HepG2 (cell line): ENCODE data around the gene FKBP5. TPM values are rescaled to one million over a fixed set of nuclear protein-coding genes. Genes with fewer than 3 reads are reported as not detected.

Experiments used
- ATAC-seq: fragments of 200-7000 bp; cut with Tn5 transposase; 3 replicates; pipeline ENCODE4 v1.9.1; 2020; ENCODE audit warnings: mild to moderate bottlenecking, moderate library complexity
- BruUV-seq: library from RNA; stranded (reverse); fragments of 400-500 nt; replicated peaks from 2 replicates; lab custom pipeline; 2021; lab: Mats Ljungman, UMichigan
- CTCF ChIA-PET: fragments of 300-600 bp; formaldehyde crosslinking; extraction: SDS; loops from one replicate; lab custom pipeline; 2021; ENCODE audit warnings: low total read pairs, inconsistent platforms, low intra/inter-chr PET ratio; lab: Yijun Ruan, JAX
- POLR2A ChIA-PET: fragments of 350-600 bp; sonication (Branson Sonifier 250); formaldehyde crosslinking; loops from one replicate; lab custom pipeline; 2020; ENCODE audit warnings: antibody characterized with exemption, inconsistent platforms; lab: Yijun Ruan, JAX
- DNase-seq: peaks from one replicate; pipeline ENCODE4 v3.0.0-alpha.2; 2015; ENCODE audit warnings: low spot score
- FAIRE-seq: peaks from 3 replicates; lab custom pipeline; 2011; peaks lifted over from hg19 to GRCh38; lab: Jason Lieb, UNC
- H2AFZ ChIP-seq: one replicate; pipeline ENCODE4 v1.6.1; 2011; ENCODE audit warnings: low read length, inconsistent platforms
- H3K27ac ChIP-seq: fragments of 300-600 bp; 3 replicates; pipeline ENCODE4 v1.8.0; 2011; ENCODE audit warnings: mixed run types, mild to moderate bottlenecking, mixed read lengths, low read length, inconsistent platforms; ENCODE audit not compliant: insufficient read depth; ENCODE audit errors: extremely low read length
- H3K27me3 ChIP-seq, 2 experiments: fragments of 200-600 bp in 1 of 2; 2 replicates in 1 of 2; 3 replicates in 1 of 2; pipeline versions ENCODE4 v1.6.0 to v1.8.0; 2011; ENCODE audit warnings: low read length in 2 of 2, mild to moderate bottlenecking in 2 of 2, moderate library complexity in 2 of 2, inconsistent platforms in 1 of 2; ENCODE audit not compliant: insufficient read depth in 2 of 2, control insufficient read depth in 1 of 2
- H3K36me3 ChIP-seq, 2 experiments: fragments of 200-600 bp in 1 of 2; replicated peaks in 1 of 2; 2 replicates in 1 of 2; 3 replicates in 1 of 2; pipeline versions ENCODE4 v1.5.1 to v1.8.0; 2011; ENCODE audit warnings: low read length in 2 of 2, inconsistent platforms in 1 of 2; ENCODE audit not compliant: insufficient read depth in 2 of 2, control insufficient read depth in 1 of 2
- H3K4me1 ChIP-seq: 2 replicates; pipeline ENCODE4 v1.5.1; 2012; ENCODE audit warnings: low read length, inconsistent platforms; ENCODE audit not compliant: insufficient read depth
- H3K4me2 ChIP-seq: 2 replicates; pipeline ENCODE4 v1.6.0; 2011; ENCODE audit warnings: low read depth, low read length, inconsistent platforms
- H3K4me3 ChIP-seq, 3 experiments: fragments of 200-600 bp in 1 of 3; sonication (generic), shearing (Covaris generic) in 1 of 3; replicated peaks in 1 of 3; 2 replicates each; pipeline ENCODE4 v1.5.1; 2011 to 2016; ENCODE audit warnings: low read length in 3 of 3, inconsistent platforms in 2 of 3, low read depth in 2 of 3, mild to moderate bottlenecking in 2 of 3, control low read depth in 1 of 3, mixed read lengths in 1 of 3; ENCODE audit not compliant: insufficient read depth in 1 of 3
- H3K79me2 ChIP-seq: one replicate; pipeline ENCODE4 v1.6.1; 2011; ENCODE audit warnings: low read length, inconsistent platforms; ENCODE audit not compliant: insufficient read depth
- H3K9ac ChIP-seq: 2 replicates; pipeline ENCODE4 v1.6.0; 2011; ENCODE audit warnings: mild to moderate bottlenecking, low read depth, low read length, inconsistent platforms; ENCODE audit not compliant: insufficient read depth
- H3K9me3 ChIP-seq: 2 replicates; pipeline ENCODE4 v1.5.1; 2012; ENCODE audit warnings: mild to moderate bottlenecking, low read length
- H4K20me1 ChIP-seq: 2 replicates; pipeline ENCODE4 v1.6.0; 2011; ENCODE audit warnings: inconsistent platforms, mild to moderate bottlenecking, low read length, moderate library complexity; ENCODE audit not compliant: insufficient read depth
- ARNT ChIP-seq: fragments of 450-650 bp; IDR thresholded peaks from 2 replicates; pipeline ENCODE4 v1.6.1; 2017
- FOSL1 ChIP-seq: sonication (generic); formaldehyde crosslinking; IDR thresholded peaks from 2 replicates; pipeline ENCODE4 v1.9.0; 2021; ENCODE audit warnings: missing genetic modification reagents, borderline replicate concordance
- GZF1 ChIP-seq: sonication (generic); formaldehyde crosslinking; IDR thresholded peaks from 2 replicates; pipeline ENCODE4 v1.5.1; 2020; ENCODE audit warnings: mild to moderate bottlenecking, missing genetic modification reagents
- LBX2 ChIP-seq: sonication (generic); formaldehyde crosslinking; IDR thresholded peaks from 2 replicates; pipeline ENCODE4 v1.5.0; 2020; ENCODE audit warnings: missing genetic modification reagents, mild to moderate bottlenecking, borderline replicate concordance
- LRRFIP1 ChIP-seq: sonication (generic); formaldehyde crosslinking; conservative IDR thresholded peaks from 2 replicates; pipeline ENCODE4 v1.4.0; 2020; ENCODE audit warnings: missing genetic modification reagents
- MAZ ChIP-seq, 2 experiments: sonication (generic) in 1 of 2; formaldehyde crosslinking in 1 of 2; IDR thresholded peaks; 2 replicates each; pipeline versions ENCODE4 v1.5.0 to v1.6.1; 2012 to 2020; ENCODE audit warnings: low read depth in 2 of 2, mild to moderate bottlenecking in 2 of 2, borderline replicate concordance in 1 of 2, improper control_type of control experiment in 1 of 2, low read length in 1 of 2, missing genetic modification reagents in 1 of 2, moderate library complexity in 1 of 2
- PHF20 ChIP-seq: sonication (generic); formaldehyde crosslinking; IDR thresholded peaks from 2 replicates; pipeline ENCODE4 v1.5.0; 2020; ENCODE audit warnings: mild to moderate bottlenecking, missing genetic modification reagents
- RBM39 ChIP-seq: fragments of 200-400 bp; formaldehyde crosslinking; IDR thresholded peaks from one replicate; pipeline ENCODE4 v1.6.1; 2018; ENCODE audit warnings: antibody characterized with exemption, mild to moderate bottlenecking, low read depth, low read length; ENCODE audit not compliant: poor library complexity, severe bottlenecking
- RFX3 ChIP-seq: IDR thresholded peaks from 2 replicates; pipeline ENCODE4 v1.6.1; 2016; ENCODE audit warnings: missing biosample characterization, missing genetic modification reagents
- SP1 ChIP-seq, 2 experiments: fragments of 450-650 bp in 1 of 2; sonication (generic) in 1 of 2; formaldehyde crosslinking in 1 of 2; IDR thresholded peaks; 2 replicates each; pipeline versions ENCODE4 v1.4.0 to v1.6.1; 2016 to 2020; ENCODE audit warnings: missing genetic modification reagents in 1 of 2
- WIZ ChIP-seq: sonication (generic); formaldehyde crosslinking; IDR thresholded peaks from 2 replicates; pipeline ENCODE4 v1.5.1; 2020; ENCODE audit warnings: mild to moderate bottlenecking, missing genetic modification reagents
- ZBTB3 ChIP-seq: sonication (generic); formaldehyde crosslinking; IDR thresholded peaks from 2 replicates; pipeline ENCODE4 v1.4.0; 2020; ENCODE audit warnings: low read depth, mild to moderate bottlenecking, moderate library complexity, missing genetic modification reagents, borderline replicate concordance
- ZNF124 ChIP-seq: sonication (generic); formaldehyde crosslinking; IDR thresholded peaks from 2 replicates; pipeline ENCODE4 v1.4.0; 2020; ENCODE audit warnings: missing genetic modification reagents
- ZNF496 ChIP-seq: sonication (generic); formaldehyde crosslinking; IDR thresholded peaks from 2 replicates; pipeline ENCODE4 v1.8.1; 2023; ENCODE audit warnings: mild to moderate bottlenecking, moderate library complexity, missing genetic modification reagents; ENCODE audit not compliant: insufficient replicate concordance
- ZNF547 ChIP-seq: sonication (generic); formaldehyde crosslinking; IDR thresholded peaks from 2 replicates; pipeline ENCODE4 v1.5.1; 2020; ENCODE audit warnings: mild to moderate bottlenecking, missing genetic modification reagents
- ZNF724P ChIP-seq: sonication (generic); formaldehyde crosslinking; IDR thresholded peaks from 2 replicates; pipeline ENCODE4 v1.8.0; 2022; ENCODE audit warnings: missing genetic modification reagents, borderline replicate concordance
- ZNF776 ChIP-seq: sonication (generic); formaldehyde crosslinking; IDR thresholded peaks from 2 replicates; pipeline ENCODE4 v1.4.0; 2020; ENCODE audit warnings: mild to moderate bottlenecking, missing genetic modification reagents
- ZSCAN31 ChIP-seq: sonication (generic); formaldehyde crosslinking; IDR thresholded peaks from 2 replicates; pipeline ENCODE4 v1.5.0; 2020; ENCODE audit warnings: low read depth, mild to moderate bottlenecking, missing genetic modification reagents
- ZSCAN9 ChIP-seq: IDR thresholded peaks from 2 replicates; pipeline ENCODE4 v1.6.1; 2016; ENCODE audit warnings: borderline replicate concordance
- WGBS: methylation state at CpG from one replicate; pipeline ENCODE4 v1.1.6; 2017; ENCODE audit warnings: low lambda C conversion rate; 5-methylcytosine and 5-hydroxymethylcytosine counted together
- in situ Hi-C: cut with HindIII; loops from 2 replicates; pipeline ENCODE4 v1.10.0; 2017; ENCODE audit warnings: low pct_unique_long_range_greater_than_20kb; ENCODE audit not compliant: extremely low pct_ligation_motif_present
- intact Hi-C: fragments of 100-400 bp; cut with micrococcal nuclease; formaldehyde crosslinking; loops from one replicate; pipeline ENCODE4 v1.10.0; 2022; ENCODE audit not compliant: unreplicated experiment
- polyA plus RNA-seq, 8 experiments: library from polyadenylated mRNA; depleted of rRNA in 3 of 8; stranded (reverse) in 7 of 8; unstranded in 1 of 8; fragments of >200 nt; fragmentation: Illumina TruSeq in 4 of 8; extraction: Trizol in 4 of 8; gene quantifications; 2 replicates each; pipeline versions ENCODE4 v1.2.1 to v1.2.3, GENCODE V29; 2011 to 2016; ENCODE audit warnings: low read depth in 4 of 8, missing spikeins in 1 of 8, mixed read lengths in 1 of 8; ENCODE audit not compliant: insufficient read depth in 1 of 8
- total RNA-seq, 5 experiments: library from RNA; depleted of rRNA; stranded (reverse); fragments of >200 nt; fragmentation: Illumina TruSeq; extraction: Trizol; gene quantifications; 2 replicates each; pipeline ENCODE4 v1.2.3, GENCODE V29; 2016; ENCODE audit warnings: low read depth in 1 of 5

The FKBP5 gene
- total and polyA plus RNA-seq, 2 of the 13 experiments (the other 11 are each of a cell fraction or from before 2014, with no cell fraction given), result 8.0 to 17.4 TPM

GRCh38 chr6:35635601-35636597 lies 52.8 kb downstream of the FKBP5 start:
- Histone ChIP-seq H3K4me3 (no peak overlapping the region), H4K20me1 (no peaks in the 10 kb centered on the region), H3K9ac (no peak overlapping the region), H3K4me1 (no peaks in the 10 kb centered on the region), H3K36me3 (peaks cover 3 to 28% of the 10 kb centered on the region in 2 experiments), H3K79me2 (no peaks in the 10 kb centered on the region), H2AFZ (no peak overlapping the region), H3K27me3 (no peaks in the 10 kb centered on the region), H3K27ac (no peak overlapping the region), H3K4me2 (no peak overlapping the region), H3K9me3 (no peaks in the 10 kb centered on the region)
- TF ChIP-seq PHF20 (CRISPR knock-in tag) (no peak), FOSL1 (CRISPR knock-in tag) (no peak), RBM39 (no peak), ARNT (no peak), GZF1 (CRISPR knock-in tag) (no peak), RFX3 (CRISPR knock-in tag) (no peak), LRRFIP1 (CRISPR knock-in tag) (no peak), MAZ (IDR thresholded peaks at IDR 0.05; ENCODE audit: borderline replicate concordance, low read depth, low read length) (no peak), MAZ (CRISPR knock-in tag; IDR thresholded peaks at IDR 0.05; ENCODE audit: low read depth) (no peak), ZNF124 (CRISPR knock-in tag) (no peak), ZNF776 (no peak), ZBTB3 (CRISPR knock-in tag) (no peak), ZNF724P (CRISPR knock-in tag) (no peak), WIZ (no peak), LBX2 (CRISPR knock-in tag) (no peak), ZSCAN9 (no peak), SP1 (IDR thresholded peaks at IDR 0.05) (no peak), SP1 (CRISPR knock-in tag; IDR thresholded peaks at IDR 0.05) (no peak), ZNF547 (no peak), ZNF496 (CRISPR knock-in tag) (no peak), ZSCAN31 (CRISPR knock-in tag) (no peak)
- ChIA-PET POLR2A (no interaction called here), CTCF (no interaction called here)
- 95% methylated on average over 4 of the region's 4 CpGs for WGBS
- in situ Hi-C loops, result no loop called here
- intact Hi-C loops, result no loop called here
- no peak for ATAC-seq
- no peak for FAIRE-seq
- no peak for DNase-seq
- BruUV-seq, result no TSS peak
